GM21367 (cell line): ENCODE data around the gene JARID2.
A peak's percentile ranks its signal among the peaks of the same experiment; 100 is the strongest.

Source experiments
- ATAC-seq: cut with Tn5 transposase; IDR thresholded peaks from one replicate; pipeline ENCODE4 v1.9.1; 2021; ENCODE audit not compliant: unreplicated experiment

JARID2 gene

DNA sequence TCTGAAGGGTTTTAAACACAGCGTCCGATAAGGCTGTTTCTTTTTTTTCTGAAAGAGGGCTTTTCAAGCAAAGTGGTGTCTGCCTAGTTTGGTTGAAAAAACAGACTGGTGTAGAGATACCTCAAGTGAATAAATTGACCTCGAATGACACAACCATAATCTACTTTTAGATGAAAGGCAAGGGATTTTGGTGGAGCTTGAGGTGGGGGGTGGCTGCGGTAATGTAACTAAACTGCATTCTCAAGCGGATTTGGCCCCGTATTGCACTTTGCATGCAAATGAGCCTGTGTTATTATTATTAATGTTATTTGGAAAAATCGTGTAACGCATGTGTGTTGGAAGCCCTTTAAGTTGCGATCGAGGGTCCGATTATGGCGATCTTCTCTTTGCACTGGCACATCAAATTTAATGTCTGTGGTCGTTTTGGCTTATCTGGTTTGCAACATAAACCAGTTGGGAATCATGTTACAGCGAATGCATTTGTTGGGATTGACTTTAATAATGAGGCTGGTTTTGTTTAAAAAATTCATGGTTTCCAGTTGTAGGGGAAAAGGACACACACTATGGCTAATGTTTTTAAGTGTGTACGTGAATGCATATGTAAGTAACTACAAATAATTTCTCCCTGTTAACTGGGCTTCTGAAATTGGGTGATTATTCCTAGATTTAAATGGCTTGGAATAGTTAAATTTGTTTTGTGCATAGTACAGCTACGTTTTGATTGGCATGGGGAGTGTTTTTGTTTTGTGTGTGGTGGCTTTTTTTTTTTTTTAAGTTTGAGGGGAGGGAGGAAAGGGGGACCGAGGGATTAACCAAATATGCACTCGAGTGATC lies 1.0 kb downstream of the JARID2 start:
- no peak for ATAC-seq

DNA sequence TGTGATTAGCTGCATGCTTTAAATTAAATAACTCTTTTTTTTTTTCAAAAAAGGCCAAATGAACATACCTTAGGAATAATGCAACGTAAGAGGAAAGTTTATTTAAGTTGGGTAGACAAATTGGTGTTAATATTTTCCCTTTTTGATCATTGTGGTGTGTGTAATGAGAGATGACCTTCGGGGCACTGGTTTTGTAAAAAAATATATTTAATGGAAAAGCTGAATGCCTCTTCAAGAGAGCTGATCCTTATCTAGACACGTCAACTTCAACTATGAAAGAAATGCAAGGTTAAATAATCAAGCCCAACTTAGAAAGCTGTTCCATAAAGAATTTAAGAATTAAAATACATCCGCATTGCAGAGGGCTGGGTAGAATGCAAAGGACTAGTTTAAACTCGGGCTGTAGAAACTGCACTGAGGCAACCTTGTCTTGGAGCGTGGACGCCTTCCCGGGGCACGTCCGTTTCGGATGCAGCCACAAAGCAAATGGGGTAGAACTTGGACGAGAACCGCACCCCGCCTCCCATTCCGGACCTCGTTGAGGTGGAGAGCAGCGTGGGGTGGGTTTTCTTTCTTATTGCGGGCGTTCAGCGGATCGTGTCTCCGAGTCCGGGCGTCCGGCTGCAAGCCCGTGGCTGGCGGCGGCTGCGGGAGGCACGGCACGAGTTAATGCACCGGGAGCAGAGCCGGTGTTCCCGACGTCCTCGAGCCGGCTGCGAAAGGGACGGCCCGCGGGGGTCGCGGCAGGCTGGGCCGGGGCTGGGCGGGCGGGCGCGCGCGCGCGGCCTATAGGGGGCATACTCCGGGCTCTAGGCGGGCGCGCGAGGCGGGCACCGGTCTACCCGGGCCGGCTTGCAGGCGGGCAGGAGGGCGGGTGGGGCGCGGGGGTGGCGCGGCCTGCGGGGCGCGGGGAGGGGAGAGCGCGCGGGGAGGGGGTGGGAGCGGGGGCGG lies 1.9 kb downstream of the JARID2 start:
- no peak for ATAC-seq

DNA sequence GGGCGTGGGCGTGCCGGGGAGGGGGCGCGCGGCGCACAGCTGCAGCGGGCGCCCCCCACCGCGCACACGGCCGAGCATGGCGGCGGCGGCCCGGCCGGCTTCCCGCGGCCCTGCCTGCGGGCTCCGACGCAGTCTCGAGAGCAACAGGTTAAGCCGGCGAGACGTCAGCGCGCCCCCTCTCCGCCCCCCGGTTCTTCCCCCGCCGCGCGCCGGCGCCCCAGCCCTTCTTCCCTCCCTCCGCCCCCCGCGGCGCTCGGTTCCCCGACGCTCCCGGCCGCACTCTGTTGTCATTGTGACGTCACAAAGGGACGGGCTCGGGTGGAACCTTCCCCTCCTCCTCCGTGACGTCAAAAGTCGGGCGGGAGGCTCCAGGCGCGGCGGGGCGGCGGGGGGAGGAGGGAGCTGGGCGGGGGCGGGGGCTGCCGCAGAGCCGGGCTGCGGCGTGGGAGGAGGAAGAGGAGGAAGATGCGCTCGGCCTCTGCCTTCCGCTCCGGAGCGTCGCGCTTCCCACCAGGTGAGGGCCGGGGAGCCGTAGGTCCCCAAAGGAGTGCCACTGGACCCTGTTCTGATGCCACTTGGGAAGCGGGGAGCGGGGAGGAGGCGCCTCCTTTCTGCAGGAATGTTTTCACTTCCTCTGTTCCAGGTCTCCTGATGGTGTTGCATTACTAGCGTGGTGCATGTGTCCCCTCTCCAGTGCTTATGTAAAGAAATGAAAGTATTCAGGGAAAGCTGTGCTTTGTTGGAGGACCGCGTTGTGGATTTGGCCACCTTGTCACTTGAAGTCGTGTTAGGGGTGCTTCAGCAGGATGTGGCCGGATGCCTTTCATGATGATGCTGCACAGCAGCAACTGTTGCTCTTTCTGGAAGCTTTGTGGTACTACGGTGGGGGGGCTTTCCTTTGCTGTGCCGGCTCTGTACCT lies 2.8 kb downstream of the JARID2 start:
- ATAC-seq = peak; percentile 33

DNA sequence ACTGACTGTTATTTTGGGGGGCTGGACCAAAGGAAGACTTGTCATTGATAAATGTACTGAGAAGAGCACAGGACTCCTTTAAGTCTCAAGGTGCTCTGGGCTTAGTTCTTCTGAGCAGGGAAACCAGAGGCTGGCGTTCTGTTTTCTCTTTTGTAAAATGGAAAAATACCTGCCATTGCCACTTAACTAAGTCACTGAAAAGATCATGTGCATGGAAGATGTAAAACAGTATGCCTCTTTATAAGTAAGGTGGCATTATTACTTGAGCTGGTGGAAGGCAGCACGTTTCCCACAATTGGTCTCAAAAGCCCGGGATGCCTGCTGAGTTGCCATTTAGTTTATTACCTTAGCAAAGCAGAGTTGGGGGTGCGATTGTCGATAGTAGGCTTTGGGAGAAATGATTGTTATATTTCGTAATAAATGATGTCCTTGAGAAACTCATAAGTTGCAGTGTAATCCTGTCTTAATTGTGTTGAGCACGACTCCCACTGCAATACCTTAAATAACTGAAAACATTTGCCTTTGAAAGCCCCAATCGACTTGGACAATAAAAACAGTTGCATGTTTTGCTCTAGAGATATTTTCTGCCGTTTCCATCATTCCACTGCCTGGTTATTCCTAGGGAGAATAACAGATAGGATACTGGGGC lies 3.6 kb downstream of the JARID2 start:
- ATAC-seq = no peak

DNA sequence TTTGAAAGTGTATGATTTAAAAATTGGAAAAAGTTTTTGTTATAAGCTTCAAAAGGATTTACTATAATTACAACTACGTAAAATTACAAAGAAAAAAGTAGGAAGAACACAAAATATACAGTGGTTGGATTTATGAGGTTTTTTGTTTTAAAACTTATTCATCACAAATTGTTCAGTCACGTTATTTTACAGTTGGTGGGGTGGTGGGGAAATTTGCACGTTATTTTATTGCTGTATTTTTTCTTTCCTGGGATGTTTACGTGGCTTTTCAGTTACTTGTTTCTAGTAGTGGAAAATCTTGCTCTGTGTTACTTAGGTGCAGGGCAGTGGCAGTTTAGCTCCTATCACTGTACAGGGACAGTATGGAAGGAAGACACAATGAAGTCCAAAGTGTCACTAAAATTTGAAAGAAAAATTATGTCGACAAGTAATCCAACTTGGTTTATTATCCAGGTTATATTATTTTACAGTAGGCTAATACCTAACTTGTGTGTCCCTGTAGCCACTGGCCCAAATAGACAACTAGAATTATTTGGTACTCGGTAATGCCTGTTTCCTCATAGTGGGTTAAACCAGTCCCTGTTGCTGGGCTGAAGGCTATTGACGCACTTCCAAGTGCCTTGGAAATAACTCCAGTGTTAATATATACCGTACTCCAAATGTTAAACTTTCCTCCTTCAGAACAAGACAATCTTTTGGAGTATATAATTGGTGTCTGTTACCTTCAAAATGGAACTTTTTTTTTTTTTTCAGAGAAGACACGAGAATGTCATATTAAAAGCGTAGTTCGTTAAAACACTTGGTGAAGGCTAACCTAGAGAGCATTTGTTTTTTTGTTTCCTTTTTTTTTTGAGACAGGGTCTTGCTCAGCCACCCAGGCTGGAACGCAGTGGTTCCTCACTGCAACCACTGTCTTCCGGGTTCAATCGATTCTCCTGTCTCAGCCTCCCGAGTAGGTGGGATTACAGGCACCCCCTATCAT lies 4.6 kb downstream of the JARID2 start:
- no peak for ATAC-seq

DNA sequence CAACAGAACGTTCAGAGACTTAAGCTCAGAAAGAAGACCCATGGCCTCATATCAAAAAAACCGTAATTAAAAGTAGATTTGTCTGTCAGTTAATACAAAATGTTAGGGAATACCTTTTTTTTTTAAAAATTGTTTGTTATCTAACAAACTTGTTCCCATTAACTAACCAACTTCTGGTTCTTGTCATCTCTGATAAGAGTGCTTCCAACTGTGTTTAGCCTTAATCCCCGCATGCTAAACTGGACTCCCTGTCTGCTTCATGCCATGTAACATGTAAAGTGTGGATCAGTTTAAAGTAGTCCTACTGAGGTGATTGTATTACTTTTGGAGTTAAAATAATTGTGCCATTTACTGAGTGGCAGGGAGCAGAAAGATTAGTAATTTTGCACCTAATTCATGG lies 6.3 kb downstream of the JARID2 start:
- no peak for ATAC-seq

DNA sequence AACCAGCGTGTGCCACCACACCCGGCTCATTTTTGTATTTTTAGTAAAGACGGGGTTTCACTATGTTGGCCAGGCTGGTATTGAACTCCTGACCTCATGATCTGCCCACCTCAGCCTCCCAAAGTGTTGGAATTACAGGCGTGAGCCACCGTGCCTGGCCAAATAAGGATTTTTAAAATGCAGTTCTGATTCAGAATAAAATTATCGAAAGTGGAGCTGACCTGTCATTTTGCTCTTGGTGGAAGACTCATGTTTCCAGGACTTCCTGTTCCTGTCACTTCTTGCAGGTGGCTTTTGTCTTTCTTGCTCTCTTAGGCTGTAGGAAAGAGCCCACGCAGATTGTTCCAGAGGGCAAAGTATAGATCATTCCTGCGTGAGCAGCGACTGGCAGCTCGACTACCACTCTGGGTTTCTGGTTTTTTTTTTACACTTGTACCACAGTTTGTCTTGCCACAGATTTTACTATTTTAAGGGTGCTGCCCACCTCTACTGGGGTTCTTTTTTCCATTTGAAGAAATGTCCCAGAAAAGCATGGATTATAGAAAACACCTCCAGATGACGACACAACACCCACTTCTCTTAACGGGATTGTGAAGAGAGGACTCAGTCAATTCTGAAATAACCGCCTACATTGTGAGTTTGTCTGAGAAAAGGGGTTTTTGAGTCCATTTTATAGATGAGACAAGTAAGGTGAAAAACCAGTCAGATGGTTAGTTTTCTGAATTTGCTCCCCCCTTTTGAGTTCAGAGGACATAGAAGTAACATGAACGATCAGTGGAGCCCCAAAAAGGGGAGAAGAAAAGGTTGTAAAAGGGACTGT lies 7.5 kb downstream of the JARID2 start:
- ATAC-seq = no peak

DNA sequence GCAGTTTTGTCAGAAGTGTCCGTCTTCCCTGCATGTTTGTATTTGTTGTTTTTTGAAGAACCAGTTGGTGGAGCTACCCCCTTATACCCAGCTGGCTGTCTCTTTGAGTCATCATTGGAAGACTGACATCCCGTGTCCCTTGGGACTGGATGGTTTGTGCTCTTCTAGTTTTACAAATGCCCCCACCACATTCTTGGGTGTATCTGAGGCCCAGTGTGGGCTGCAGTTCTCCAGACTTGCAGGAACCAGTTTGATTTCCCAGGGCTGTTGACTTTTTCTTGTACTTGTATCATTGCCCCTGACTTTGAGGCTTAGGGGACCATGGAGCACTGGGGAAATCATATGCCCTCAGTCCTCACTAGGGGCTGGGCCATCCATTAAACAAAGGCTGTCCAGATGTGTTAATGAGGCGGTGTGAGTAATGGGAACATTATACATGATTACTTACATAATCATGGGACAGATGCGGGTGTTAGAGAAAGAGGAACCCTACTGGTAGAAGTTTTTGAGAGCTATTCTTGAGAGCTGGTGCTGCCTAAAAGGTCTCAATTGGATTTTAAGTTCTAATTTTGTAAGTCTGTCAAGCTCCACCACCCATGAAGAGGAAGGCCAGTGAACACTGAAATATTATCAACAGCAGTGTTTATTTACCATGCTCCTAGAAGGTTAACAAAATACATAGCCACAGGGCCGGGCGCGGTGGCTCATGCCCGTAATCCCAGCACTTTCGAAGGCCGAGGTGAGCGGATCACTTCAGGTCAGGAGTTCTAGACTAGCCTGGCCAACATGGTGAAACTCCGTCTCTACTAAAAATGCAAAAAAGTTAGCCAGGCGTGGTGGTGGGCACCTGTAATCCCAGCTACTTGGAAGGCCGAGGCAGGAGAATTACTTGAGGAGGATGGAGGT lies 8.5 kb downstream of the JARID2 start:
- no peak for ATAC-seq

DNA sequence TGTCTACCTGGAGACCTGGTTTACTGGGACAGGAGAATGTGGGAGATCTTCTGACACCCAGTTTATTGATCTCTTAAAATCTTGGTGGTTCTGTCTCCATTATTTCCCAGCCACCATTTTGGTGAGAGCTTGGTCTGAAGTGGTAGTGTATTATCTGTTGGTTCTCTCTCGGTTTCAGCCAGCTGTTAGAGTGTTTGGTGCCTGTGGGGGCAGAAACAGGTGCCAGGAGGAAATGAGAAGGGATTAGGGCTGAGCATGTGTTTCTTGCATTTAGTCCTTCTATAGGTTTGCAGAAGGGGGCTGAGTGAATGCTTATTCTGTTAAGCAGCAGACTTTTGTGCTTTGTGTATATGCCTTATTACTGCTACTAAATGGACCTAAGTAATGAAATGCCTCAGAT lies 9.6 kb downstream of the JARID2 start:
- peak; percentile 57 for ATAC-seq

DNA sequence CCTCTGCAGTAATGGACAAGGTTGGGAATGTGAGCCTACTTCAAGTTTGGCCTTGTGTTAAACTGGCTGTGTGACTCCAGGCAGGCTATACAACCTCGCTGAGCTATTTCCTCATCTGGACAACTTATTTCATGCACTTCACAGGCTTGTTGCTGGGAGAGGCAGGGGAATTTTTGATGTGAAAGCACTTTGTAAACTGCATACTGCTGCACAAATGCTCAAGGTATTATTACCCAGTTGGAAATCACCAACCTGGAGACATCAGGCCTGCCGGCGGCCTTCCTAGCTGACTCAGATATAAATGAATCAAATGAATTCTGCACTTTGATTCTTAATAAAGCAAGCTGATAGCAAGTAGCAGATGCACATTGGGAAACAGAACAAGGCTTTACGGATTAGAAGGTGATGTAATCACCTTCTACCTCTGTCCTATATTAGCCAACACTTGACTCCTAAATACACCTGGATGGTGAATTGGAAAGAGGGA lies 10.1 kb downstream of the JARID2 start:
- no peak for ATAC-seq

DNA sequence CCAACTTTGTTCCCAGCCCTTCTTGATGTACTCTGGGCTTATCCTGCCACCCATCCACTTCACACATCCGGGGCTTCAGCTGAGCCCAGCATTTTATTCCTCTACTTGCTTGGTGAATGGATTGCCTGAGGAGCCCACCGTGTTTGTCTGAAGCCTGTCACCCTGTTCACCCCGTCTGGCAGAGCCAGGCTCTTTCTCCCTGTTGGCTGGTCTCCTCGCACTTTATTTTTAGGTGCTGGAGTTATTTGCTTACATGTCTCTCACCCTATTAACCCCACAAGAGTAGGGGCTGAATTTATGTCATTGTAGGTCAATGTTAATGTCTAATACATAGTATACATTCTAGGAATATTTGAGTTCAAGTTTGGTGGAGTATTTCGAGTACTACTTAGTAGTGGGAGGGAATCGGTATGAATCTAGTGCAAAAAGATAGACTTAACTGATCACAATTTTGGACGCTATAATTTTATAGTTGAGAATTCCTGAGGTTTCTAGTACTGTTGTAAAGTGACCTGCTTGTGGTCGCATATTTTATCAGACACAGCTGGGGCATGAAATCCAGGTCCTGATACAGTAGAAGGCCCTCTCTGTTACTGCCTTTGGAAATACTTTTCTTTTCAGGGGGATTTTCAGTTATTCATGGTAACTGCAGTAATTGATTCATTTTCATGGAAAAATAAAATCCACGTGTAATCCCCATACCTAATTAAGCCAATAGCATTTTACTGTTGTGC lies 10.8 kb downstream of the JARID2 start:
- no peak for ATAC-seq

DNA sequence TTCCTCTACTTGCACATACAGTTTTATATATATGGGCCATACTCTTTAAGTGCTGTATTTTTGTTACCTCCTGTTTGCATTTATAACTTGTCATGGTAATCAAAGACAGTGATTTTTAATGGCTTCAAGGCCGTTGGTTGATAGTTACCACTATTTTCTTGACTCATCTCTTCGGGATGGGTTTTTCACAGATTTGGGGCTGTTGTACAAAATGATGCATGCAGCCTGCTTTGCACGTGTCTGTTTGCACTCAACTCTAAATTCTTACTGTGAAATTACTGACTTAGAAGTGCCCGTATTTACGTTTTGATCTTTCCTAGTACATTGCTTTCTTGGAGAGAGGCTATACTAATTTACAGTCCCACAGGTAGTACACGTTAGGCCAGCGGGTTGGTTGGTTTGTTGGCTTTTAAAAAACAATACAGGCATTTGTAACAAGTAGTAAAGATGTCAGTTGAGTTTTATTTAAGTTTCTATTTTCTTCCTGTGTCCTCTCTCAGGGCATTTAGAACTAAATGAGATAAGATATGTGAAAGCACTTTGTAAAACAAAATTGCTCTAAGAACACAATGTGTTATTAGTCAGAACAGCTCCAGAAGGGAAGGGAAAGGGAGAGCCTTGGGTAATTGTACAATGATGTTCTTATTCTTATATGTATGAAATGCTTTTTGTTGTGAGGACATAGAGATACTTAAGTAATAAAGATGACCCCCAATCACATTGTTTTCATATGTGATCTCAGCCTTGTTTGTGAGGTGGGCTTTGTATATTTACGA lies 11.7 kb downstream of the JARID2 start:
- ATAC-seq = no peak

DNA sequence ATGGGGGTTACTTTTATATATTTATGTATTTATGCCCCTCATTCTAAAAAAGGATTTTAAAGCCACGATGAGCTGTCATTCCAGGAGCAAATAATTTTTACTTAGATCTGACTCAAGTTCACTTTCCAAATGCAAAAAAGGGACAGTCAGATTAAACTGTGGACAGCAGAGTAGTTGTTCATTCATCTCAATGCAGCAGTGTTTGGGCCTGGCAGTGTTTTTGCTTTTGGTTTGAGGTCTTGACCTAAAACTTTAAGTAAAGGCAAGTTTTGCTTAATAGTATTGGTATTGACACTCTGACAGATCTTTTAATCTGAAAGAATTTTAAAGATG lies 13.9 kb downstream of the JARID2 start:
- ATAC-seq = no peak

DNA sequence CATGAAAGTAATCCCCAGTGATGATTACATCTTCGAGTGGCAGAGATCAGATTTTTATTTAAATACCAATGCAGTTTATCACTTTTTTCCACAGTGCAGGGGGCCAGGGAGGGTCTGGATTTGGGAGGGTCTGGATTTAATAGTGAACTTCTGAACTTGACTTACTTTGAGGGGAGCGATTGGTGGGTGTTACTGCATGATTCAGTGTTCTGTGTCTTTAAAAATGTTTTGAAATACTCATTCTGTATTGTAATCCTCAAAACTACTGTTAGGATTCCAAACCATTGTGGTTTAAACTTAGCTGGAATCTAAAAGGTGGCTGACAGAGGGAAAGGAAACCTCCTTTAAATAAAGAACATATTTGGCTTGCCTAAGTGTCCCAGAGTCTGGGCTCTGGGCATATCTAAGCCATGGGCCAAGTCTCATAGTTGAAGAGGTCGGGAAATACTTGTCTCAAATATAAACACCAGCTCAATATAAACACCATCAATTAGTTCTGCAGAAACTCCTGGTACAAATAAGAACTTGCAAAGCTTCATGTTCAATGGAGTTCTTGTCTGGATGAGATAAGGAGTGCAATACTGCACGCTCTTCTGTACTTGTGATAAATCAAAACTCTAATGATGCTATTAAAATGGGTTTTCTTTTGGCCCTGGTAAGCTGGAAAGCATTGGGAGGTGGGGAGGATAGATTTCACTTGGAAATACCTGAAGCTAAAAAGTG lies 14.4 kb downstream of the JARID2 start:
- no peak for ATAC-seq

DNA sequence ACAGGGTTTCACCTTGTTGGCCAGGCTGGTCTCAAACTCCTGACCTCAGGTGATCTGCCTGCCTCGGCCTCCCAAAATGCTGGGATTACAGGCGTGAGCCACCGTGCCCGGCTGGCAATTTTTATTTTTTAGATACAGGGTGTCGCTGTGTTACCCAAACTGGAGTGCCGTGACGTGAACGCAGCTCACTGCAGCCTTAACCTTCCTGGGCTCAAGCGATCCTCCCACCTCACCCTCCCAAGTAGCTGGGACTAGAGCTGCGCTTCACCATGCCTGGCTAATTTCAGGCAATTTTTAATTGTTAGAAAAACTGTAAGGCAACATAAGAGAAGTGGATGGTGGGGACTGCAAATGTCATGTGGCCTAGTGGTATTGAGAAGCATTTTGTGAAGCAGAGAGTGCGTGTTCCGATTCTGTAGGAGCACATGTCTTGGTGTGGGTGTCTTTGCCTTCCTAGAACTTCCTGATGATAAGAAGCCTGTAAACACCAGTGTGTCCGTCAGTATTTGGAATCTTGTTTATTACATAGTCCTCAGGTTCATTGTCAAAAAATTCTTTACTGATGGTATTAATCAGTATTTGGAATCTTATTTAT lies 18.0 kb downstream of the JARID2 start:
- no peak for ATAC-seq
